PFSK-1 (cell line): Measurements from ENCODE around the gene ZFTA.

Experiments used
- FOXP2 ChIP-seq: optimal IDR thresholded peaks from 2 replicates; pipeline ENCODE3; 2011; ENCODE audit warnings: borderline replicate concordance, control low read depth, inconsistent platforms; ENCODE audit not compliant: insufficient read depth; ENCODE audit errors: extremely low read length, extremely low read depth
- POLR2AphosphoS5 ChIP-seq: IDR thresholded peaks from 2 replicates; pipeline ENCODE4 v1.6.1; 2012; ENCODE audit warnings: low read depth, mild to moderate bottlenecking, control low read depth, low read length, moderate library complexity
- SIN3A ChIP-seq: IDR thresholded peaks from 2 replicates; pipeline ENCODE4 v1.6.1; 2012; ENCODE audit warnings: mild to moderate bottlenecking, low read length, moderate library complexity, borderline replicate concordance; ENCODE audit not compliant: insufficient read depth
- TAF1 ChIP-seq: IDR thresholded peaks from 2 replicates; pipeline ENCODE4 v1.6.1; 2012; ENCODE audit warnings: low read length, control low read depth, borderline replicate concordance; ENCODE audit not compliant: insufficient read depth
- TF ChIP-seq, protein P1 (sequence below), 2 experiments: IDR thresholded peaks; 2 replicates each; pipeline versions ENCODE4 v1.6.1 to v1.8.0; 2011 to 2012; ENCODE audit warnings: low read depth in 2 of 2, low read length in 2 of 2, control low read depth in 1 of 2, inconsistent platforms in 1 of 2, mild to moderate bottlenecking in 1 of 2, moderate library complexity in 1 of 2; ENCODE audit not compliant: insufficient read depth in 1 of 2

Gene ZFTA

DNA sequence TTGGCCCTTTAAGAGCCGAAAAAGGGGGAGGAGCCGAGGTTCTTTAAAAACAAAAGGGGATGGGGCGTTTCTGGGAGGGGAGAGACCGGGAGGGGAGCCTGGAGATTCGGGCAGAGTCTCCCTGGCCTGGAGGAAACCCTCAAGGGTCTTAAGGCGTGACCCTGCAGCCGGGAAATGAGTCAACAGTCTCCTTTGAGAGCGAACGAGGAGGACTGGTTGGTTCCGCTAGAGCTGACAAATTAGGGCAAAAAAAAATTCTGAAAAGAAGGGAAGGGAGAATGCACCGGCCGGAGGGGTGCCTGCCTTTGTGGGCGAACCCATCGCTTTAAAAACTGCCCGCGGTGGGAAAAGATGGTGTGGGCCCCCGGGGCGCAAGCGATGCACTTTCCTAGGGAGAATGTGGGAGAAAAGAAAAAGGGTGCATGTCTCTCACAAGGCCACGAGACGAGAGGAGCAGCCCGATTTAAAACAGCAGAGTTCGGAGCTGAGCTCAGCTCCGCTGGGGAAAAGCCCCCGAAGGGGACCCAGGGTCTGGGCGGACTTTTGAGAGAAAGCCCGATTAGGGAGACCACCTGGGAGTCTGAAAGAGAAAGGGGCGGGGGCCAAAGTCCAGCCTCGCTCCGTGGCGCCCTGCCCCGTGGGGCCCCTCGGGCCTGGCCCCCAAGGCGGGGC is 874 bp downstream of the ZFTA start:
- TF ChIP-seq, protein P1, sequence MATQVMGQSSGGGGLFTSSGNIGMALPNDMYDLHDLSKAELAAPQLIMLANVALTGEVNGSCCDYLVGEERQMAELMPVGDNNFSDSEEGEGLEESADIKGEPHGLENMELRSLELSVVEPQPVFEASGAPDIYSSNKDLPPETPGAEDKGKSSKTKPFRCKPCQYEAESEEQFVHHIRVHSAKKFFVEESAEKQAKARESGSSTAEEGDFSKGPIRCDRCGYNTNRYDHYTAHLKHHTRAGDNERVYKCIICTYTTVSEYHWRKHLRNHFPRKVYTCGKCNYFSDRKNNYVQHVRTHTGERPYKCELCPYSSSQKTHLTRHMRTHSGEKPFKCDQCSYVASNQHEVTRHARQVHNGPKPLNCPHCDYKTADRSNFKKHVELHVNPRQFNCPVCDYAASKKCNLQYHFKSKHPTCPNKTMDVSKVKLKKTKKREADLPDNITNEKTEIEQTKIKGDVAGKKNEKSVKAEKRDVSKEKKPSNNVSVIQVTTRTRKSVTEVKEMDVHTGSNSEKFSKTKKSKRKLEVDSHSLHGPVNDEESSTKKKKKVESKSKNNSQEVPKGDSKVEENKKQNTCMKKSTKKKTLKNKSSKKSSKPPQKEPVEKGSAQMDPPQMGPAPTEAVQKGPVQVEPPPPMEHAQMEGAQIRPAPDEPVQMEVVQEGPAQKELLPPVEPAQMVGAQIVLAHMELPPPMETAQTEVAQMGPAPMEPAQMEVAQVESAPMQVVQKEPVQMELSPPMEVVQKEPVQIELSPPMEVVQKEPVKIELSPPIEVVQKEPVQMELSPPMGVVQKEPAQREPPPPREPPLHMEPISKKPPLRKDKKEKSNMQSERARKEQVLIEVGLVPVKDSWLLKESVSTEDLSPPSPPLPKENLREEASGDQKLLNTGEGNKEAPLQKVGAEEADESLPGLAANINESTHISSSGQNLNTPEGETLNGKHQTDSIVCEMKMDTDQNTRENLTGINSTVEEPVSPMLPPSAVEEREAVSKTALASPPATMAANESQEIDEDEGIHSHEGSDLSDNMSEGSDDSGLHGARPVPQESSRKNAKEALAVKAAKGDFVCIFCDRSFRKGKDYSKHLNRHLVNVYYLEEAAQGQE (IDR thresholded peaks at IDR 0.05; ENCODE audit: insufficient read depth in 1 of 2, low read depth in 2 of 2, low read length in 2 of 2), result no peak
- no peak for TF ChIP-seq POLR2AphosphoS5
- no peak for TF ChIP-seq SIN3A
- TF ChIP-seq FOXP2, result no peak
- no peak for TF ChIP-seq TAF1

DNA sequence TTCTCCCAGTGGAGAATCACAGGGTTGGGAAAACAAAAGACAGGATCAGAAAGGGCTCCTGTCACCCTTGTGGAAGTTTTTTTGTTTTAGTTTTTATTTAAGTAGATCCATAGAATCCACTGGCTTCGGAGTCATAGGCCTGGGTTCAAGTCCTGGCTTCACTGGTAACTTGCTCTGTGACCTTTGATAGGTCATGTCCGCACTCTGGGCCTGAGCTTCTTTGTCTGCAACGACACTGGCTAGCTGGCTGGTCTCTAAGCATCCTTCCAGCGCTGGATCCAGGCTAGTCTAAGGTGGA is 1.4 kb downstream of the ZFTA start:
- TF ChIP-seq, protein P1 (IDR thresholded peaks at IDR 0.05; ENCODE audit: insufficient read depth in 1 of 2, low read depth in 2 of 2, low read length in 2 of 2), result no peak
- TF ChIP-seq TAF1 (no peak), FOXP2 (no peak), POLR2AphosphoS5 (no peak), SIN3A (no peak)

DNA sequence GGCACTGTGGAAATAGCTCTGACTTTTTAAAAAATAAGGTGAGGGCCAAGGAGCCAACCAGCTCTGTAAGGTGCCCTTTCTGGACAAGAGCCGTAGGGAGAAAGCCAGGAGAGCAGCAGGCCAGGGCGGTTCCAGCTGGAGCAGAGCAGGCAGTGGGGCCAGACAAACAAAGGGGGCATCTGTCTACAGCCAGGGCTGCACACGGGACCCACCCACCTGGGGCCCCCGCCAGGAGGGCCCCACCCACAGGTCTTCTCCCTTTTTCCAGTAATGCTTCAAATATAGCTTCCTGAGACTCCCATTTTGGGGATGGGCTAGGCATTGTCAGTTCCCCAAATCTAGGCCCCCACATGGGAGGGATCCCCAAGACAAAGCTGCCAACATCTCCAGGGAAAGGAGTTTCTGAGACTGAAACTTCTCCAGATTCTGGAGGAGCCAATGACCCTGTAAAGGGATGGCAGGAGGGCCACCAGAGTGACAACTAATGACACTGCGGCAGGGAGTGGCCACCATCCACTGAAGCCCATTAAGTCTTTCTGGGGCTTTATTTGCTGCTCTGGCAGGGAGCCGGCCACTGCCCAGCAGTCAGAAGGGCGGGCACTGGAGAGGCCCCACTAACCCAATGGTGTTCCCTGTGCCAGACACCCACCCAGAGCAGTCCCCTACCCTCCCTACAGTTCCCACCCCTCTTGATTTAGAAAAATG is 1.9 kb downstream of the ZFTA start:
- TF ChIP-seq POLR2AphosphoS5 (no peak), FOXP2 (no peak), TAF1 (no peak), SIN3A (no peak)
- TF ChIP-seq, protein P1 (IDR thresholded peaks at IDR 0.05; ENCODE audit: insufficient read depth in 1 of 2, low read depth in 2 of 2, low read length in 2 of 2), result no peak

DNA sequence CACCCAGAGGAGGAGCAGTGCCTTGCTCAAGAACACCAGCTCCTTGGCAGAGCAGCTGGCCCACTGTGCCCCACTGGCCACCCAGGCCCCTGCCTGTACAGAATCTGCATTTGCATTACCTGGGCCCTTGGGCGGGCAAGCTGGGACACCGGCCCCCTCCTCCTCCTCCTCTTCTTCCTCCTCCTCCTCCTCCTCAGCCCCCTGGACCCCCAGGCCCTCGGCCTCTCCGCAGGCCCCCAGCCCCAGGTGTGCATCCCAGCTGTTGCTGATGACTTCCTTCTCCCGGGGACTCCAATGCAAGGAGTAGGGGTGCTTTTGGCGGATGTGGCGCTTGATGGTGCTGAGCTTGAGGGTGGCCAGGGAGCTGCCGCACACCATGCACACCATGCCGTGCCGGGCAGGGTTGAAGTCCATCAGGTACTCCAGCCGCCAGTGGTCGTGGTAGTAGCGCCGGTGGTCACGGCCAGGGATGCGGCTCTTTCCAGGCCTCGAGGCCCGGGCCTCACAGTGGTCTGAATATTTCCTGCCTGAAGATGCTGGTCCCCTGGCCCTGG is 2.8 kb downstream of the ZFTA start:
- TF ChIP-seq SIN3A (no peak), POLR2AphosphoS5 (no peak), FOXP2 (no peak), TAF1 (no peak)
- TF ChIP-seq, protein P1 (IDR thresholded peaks at IDR 0.05; ENCODE audit: insufficient read depth in 1 of 2, low read depth in 2 of 2, low read length in 2 of 2), result no peak
